H1 (cell line): ENCODE data around the gene TCIRG1. TPM values are rescaled to one million over a fixed set of nuclear protein-coding genes. Genes with fewer than 3 reads are reported as not detected.

Experiments used
- CTCF ChIA-PET: fragments of 300-600 bp; sonication (Branson Sonifier 250); formaldehyde crosslinking; loops from one replicate; lab custom pipeline; 2021; ENCODE audit not compliant: partially characterized antibody; lab: Charles Lee
- POLR2A ChIA-PET: fragments of 300-600 bp; sonication (Branson Sonifier 250); formaldehyde crosslinking; loops from one replicate; lab custom pipeline; 2021; ENCODE audit warnings: inconsistent platforms; ENCODE audit not compliant: partially characterized antibody; lab: Charles Lee
- DNase-seq, 2 experiments: peaks; one replicate each; pipeline versions ENCODE4 v3.0.0 to v3.0.0-alpha.2; 2010 to 2022; ENCODE audit warnings: low spot score in 2 of 2, low read depth in 1 of 2, mixed read lengths in 1 of 2
- FAIRE-seq: peaks from 2 replicates; lab custom pipeline; 2011; peaks lifted over from hg19 to GRCh38; lab: Jason Lieb, UNC
- H2AFZ ChIP-seq: 2 replicates; pipeline ENCODE4 v1.8.1; 2012; ENCODE audit warnings: low read length, inconsistent platforms
- H2AK5ac ChIP-seq: 2 replicates; pipeline ENCODE4 v1.6.1; 2013; ENCODE audit warnings: low read depth, low read length
- H2BK120ac ChIP-seq: replicated peaks from 2 replicates; pipeline ENCODE3; 2013; ENCODE audit warnings: low read depth, low read length, inconsistent platforms
- H2BK12ac ChIP-seq: 2 replicates; pipeline ENCODE4 v1.6.1; 2013; ENCODE audit warnings: low read depth, low read length
- H2BK15ac ChIP-seq: 2 replicates; pipeline ENCODE4 v1.6.1; 2013; ENCODE audit warnings: low read length
- H2BK20ac ChIP-seq: 2 replicates; pipeline ENCODE4 v1.6.1; 2013; ENCODE audit warnings: low read length
- H2BK5ac ChIP-seq: 2 replicates; pipeline ENCODE4 v1.6.1; 2013; ENCODE audit warnings: low read depth, low read length
- H3K14ac ChIP-seq: 2 replicates; pipeline ENCODE4 v1.6.1; 2013; ENCODE audit warnings: inconsistent platforms; ENCODE audit not compliant: insufficient read length
- H3K18ac ChIP-seq: 2 replicates; pipeline ENCODE4 v1.6.1; 2013; ENCODE audit warnings: low read length; ENCODE audit errors: extremely low read depth
- H3K23ac ChIP-seq: 2 replicates; pipeline ENCODE4 v1.6.1; 2013; ENCODE audit warnings: inconsistent platforms; ENCODE audit not compliant: insufficient read length
- H3K23me2 ChIP-seq: 2 replicates; pipeline ENCODE4 v1.6.1; 2013; ENCODE audit warnings: low read depth, low read length
- H3K27ac ChIP-seq: 2 replicates; pipeline ENCODE4 v1.6.1; 2011; ENCODE audit warnings: low read depth, low read length, inconsistent platforms
- H3K27me3 ChIP-seq, 4 experiments: replicated peaks in 1 of 4; 1 replicate in 1 of 4; 2 replicates in 3 of 4; pipeline versions ENCODE4 v1.6.1 to v1.8.1; 2011 to 2013; ENCODE audit warnings: low read length in 3 of 4, mild to moderate bottlenecking in 3 of 4, inconsistent platforms in 2 of 4, mixed read lengths in 2 of 4, moderate library complexity in 1 of 4; ENCODE audit not compliant: control insufficient read depth in 3 of 4, insufficient read depth in 3 of 4; ENCODE audit errors: extremely low read depth in 1 of 4
- H3K36me3 ChIP-seq, 4 experiments: 2 replicates each; pipeline versions ENCODE4 v1.6.1 to v1.8.1; 2011 to 2013; ENCODE audit warnings: mild to moderate bottlenecking in 4 of 4, low read length in 3 of 4, moderate library complexity in 2 of 4, control low read depth in 1 of 4, inconsistent platforms in 1 of 4; ENCODE audit not compliant: insufficient read depth in 4 of 4, control insufficient read depth in 2 of 4
- H3K4ac ChIP-seq: replicated peaks from 2 replicates; pipeline ENCODE3; 2013; ENCODE audit warnings: low read length, low read depth, mixed read lengths, inconsistent platforms; ENCODE audit not compliant: insufficient read length
- H3K4me1 ChIP-seq, 4 experiments: replicated peaks in 1 of 4; 1 replicate in 1 of 4; 2 replicates in 3 of 4; pipeline versions ENCODE4 v1.6.1 to v1.8.1; 2011 to 2013; ENCODE audit warnings: low read length in 3 of 4, inconsistent platforms in 2 of 4, mixed read lengths in 1 of 4; ENCODE audit not compliant: insufficient read depth in 4 of 4, control insufficient read depth in 3 of 4
- H3K4me2 ChIP-seq, 2 experiments: 2 replicates each; pipeline versions ENCODE4 v1.6.1 to v1.8.1; 2011 to 2013; ENCODE audit warnings: low read depth in 2 of 2, low read length in 2 of 2, control low read depth in 1 of 2, inconsistent platforms in 1 of 2, mild to moderate bottlenecking in 1 of 2; ENCODE audit not compliant: insufficient read depth in 1 of 2
- H3K4me3 ChIP-seq, 4 experiments: fragments of 200-600, 300-600 bp in 1 of 4; sonication (generic), shearing (Covaris generic), sonication (Bioruptor Twin) in 1 of 4; 2 replicates each; pipeline versions ENCODE4 v1.5.1 to v1.8.1; 2011 to 2016; ENCODE audit warnings: low read length in 4 of 4, low read depth in 3 of 4, control low read depth in 2 of 4, inconsistent platforms in 2 of 4, mild to moderate bottlenecking in 2 of 4, mixed read lengths in 1 of 4, moderate library complexity in 1 of 4; ENCODE audit not compliant: insufficient read depth in 2 of 4; ENCODE audit errors: extremely low read depth in 1 of 4
- H3K56ac ChIP-seq: replicated peaks from 2 replicates; pipeline ENCODE3; 2013; ENCODE audit warnings: low read depth, mild to moderate bottlenecking, mixed read lengths, low read length, inconsistent platforms; ENCODE audit not compliant: insufficient read length
- H3K79me1 ChIP-seq: 2 replicates; pipeline ENCODE4 v1.6.1; 2013; ENCODE audit warnings: low read depth, low read length, control low read depth
- H3K79me2 ChIP-seq, 2 experiments: 2 replicates each; pipeline versions ENCODE4 v1.6.1 to v1.8.1; 2012 to 2013; ENCODE audit warnings: low read length in 2 of 2, mild to moderate bottlenecking in 2 of 2, inconsistent platforms in 1 of 2; ENCODE audit not compliant: insufficient read depth in 2 of 2, control insufficient read depth in 1 of 2
- H3K9ac ChIP-seq, 4 experiments: replicated peaks in 1 of 4; 1 replicate in 1 of 4; 2 replicates in 3 of 4; pipeline versions ENCODE4 v1.6.1 to v1.8.1; 2011 to 2013; ENCODE audit warnings: low read depth in 3 of 4, low read length in 3 of 4, control low read depth in 2 of 4, mild to moderate bottlenecking in 2 of 4, moderate library complexity in 2 of 4, inconsistent platforms in 1 of 4; ENCODE audit errors: extremely low read depth in 1 of 4
- H3K9me3 ChIP-seq, 2 experiments: 2 replicates each; pipeline versions ENCODE4 v1.6.1 to v1.8.1; 2012 to 2013; ENCODE audit warnings: mild to moderate bottlenecking in 2 of 2, moderate library complexity in 2 of 2, control low read depth in 1 of 2, inconsistent platforms in 1 of 2, low read depth in 1 of 2, low read length in 1 of 2, mixed read lengths in 1 of 2; ENCODE audit not compliant: insufficient read depth in 2 of 2
- H4K20me1 ChIP-seq, 2 experiments: replicated peaks in 1 of 2; 2 replicates each; pipeline versions ENCODE3 to v1.8.1; 2011 to 2013; ENCODE audit warnings: inconsistent platforms in 2 of 2, low read length in 2 of 2, mild to moderate bottlenecking in 1 of 2; ENCODE audit not compliant: insufficient read depth in 2 of 2, control insufficient read depth in 1 of 2
- H4K5ac ChIP-seq: 2 replicates; pipeline ENCODE4 v1.6.1; 2013; ENCODE audit warnings: low read length, low read depth, mixed read lengths, inconsistent platforms; ENCODE audit not compliant: insufficient read length
- H4K8ac ChIP-seq: 2 replicates; pipeline ENCODE4 v1.8.0; 2013; ENCODE audit warnings: mild to moderate bottlenecking, moderate library complexity, low read length, inconsistent platforms; ENCODE audit not compliant: insufficient read depth; ENCODE audit errors: extremely low read depth
- H4K91ac ChIP-seq: replicated peaks from 2 replicates; pipeline ENCODE3; 2013; ENCODE audit warnings: low read length, mixed read lengths, inconsistent platforms; ENCODE audit not compliant: insufficient read length
- BRCA1 ChIP-seq: IDR thresholded peaks from 2 replicates; pipeline ENCODE4 v1.6.1; 2012; ENCODE audit warnings: low read depth, low read length, improper control_type of control experiment
- CBX5 ChIP-seq: fragments of 300-800, 300-1000 bp; sonication (generic); IDR thresholded peaks from 2 replicates; pipeline ENCODE4 v1.7.1; 2016; ENCODE audit warnings: antibody characterized with exemption, low read length, low read depth
- CHD2 ChIP-seq: IDR thresholded peaks from 2 replicates; pipeline ENCODE4 v1.6.1; 2012; ENCODE audit warnings: low read length, improper control_type of control experiment
- EZH2 ChIP-seq: fragments of 200-600 bp; sonication (generic); IDR thresholded peaks from 2 replicates; pipeline ENCODE4 v1.7.1; 2012; ENCODE audit warnings: low read depth, mild to moderate bottlenecking, moderate library complexity, low read length, inconsistent platforms; ENCODE audit not compliant: severe bottlenecking
- FOSL1 ChIP-seq: IDR thresholded peaks from 2 replicates; pipeline ENCODE4 v1.6.1; 2011; ENCODE audit warnings: mild to moderate bottlenecking, low read depth, low read length, moderate library complexity; ENCODE audit not compliant: insufficient read depth
- HDAC6 ChIP-seq: IDR thresholded peaks from one replicate; pipeline ENCODE4 v1.7.1; 2012; ENCODE audit warnings: low read depth, mild to moderate bottlenecking, inconsistent platforms, low read length, moderate library complexity
- MAFK ChIP-seq: IDR thresholded peaks from 2 replicates; pipeline ENCODE4 v1.6.1; 2012; ENCODE audit warnings: low read depth, mild to moderate bottlenecking, improper control_type of control experiment, low read length
- POLR2A ChIP-seq, 2 experiments: IDR thresholded peaks; 1 replicate in 1 of 2; 2 replicates in 1 of 2; pipeline ENCODE4 v1.6.1; 2011; ENCODE audit warnings: low read depth in 2 of 2, low read length in 2 of 2, mild to moderate bottlenecking in 2 of 2; ENCODE audit errors: control extremely low read depth in 1 of 2
- RAD21 ChIP-seq, 2 experiments: IDR thresholded peaks in 1 of 2; conservative IDR thresholded peaks in 1 of 2; 2 replicates each; pipeline ENCODE4 v1.6.1; 2011; ENCODE audit warnings: low read depth in 2 of 2, low read length in 2 of 2, improper control_type of control experiment in 1 of 2, inconsistent platforms in 1 of 2, mild to moderate bottlenecking in 1 of 2, moderate library complexity in 1 of 2
- RFX5 ChIP-seq: IDR thresholded peaks from 2 replicates; pipeline ENCODE4 v1.6.1; 2011; ENCODE audit warnings: low read depth, low read length, improper control_type of control experiment, borderline replicate concordance
- RNF2 ChIP-seq: fragments of 200-900, 300-1000 bp; sonication (generic); IDR thresholded peaks from 2 replicates; pipeline ENCODE4 v1.7.1; 2016; ENCODE audit warnings: borderline replicate concordance, low read depth, mild to moderate bottlenecking, antibody characterized with exemption, low read length; ENCODE audit not compliant: poor library complexity, severe bottlenecking; ENCODE audit errors: missing control alignments
- SUZ12 ChIP-seq: fragments of 200-600 bp; sonication (generic); IDR thresholded peaks from 2 replicates; pipeline ENCODE4 v1.6.1; 2012; ENCODE audit warnings: mild to moderate bottlenecking, inconsistent platforms, low read length, moderate library complexity, mixed read lengths
- USF2 ChIP-seq: IDR thresholded peaks from 2 replicates; pipeline ENCODE4 v1.6.1; 2011; ENCODE audit warnings: low read length, improper control_type of control experiment
- WGBS, 2 experiments: shearing (Covaris generic) in 1 of 2; methylation state at CpG; one replicate each; pipeline versions ENCODE4 v1.1.6 to v1.1.7; 2013 to 2015; ENCODE audit warnings: low lambda C conversion rate in 2 of 2, mixed read lengths in 2 of 2, inconsistent platforms in 1 of 2, low coverage in 1 of 2, missing lambda C conversion rate in 1 of 2; ENCODE audit not compliant: insufficient replicate concordance in 2 of 2, insufficient coverage in 1 of 2, insufficient read length in 1 of 2; ENCODE audit errors: extremely low coverage in 1 of 2, missing lambda C conversion rate in 1 of 2; 5-methylcytosine and 5-hydroxymethylcytosine counted together
- polyA plus RNA-seq, 7 experiments: library from polyadenylated mRNA; depleted of rRNA in 3 of 7; stranded (reverse) in 5 of 7; unstranded in 2 of 7; fragments of >200 nt in 5 of 7; fragments of 200-250 nt in 2 of 7; gene quantifications; 1 replicate in 5 of 7; 2 replicates in 1 of 7; 4 replicates in 1 of 7; pipeline versions ENCODE4 v1.2.1 to v1.2.3, GENCODE V29; 2011 to 2013; ENCODE audit warnings: missing spikeins in 2 of 7, mixed read lengths in 2 of 7
- total RNA-seq: library from RNA; stranded (reverse); fragmentation: NEBNext Ultra II Directional; extraction: Animal tissue kit (Norgen Biotek cat#: 25700); gene quantifications from 2 replicates; pipeline ENCODE4 v1.2.1, GENCODE V29; 2021

The TCIRG1 gene
- total and polyA plus RNA-seq, 2 of the 8 experiments (the other 6 are each of a cell fraction or from before 2014, with no cell fraction given), result 25.3 to 39.6 TPM

GRCh38 chr11:68019486-68019885 is 19.3 kb upstream of the TCIRG1 start:
- H2BK15ac ChIP-seq, result no peak overlapping the region
- no peak overlapping the region for H3K4me2 ChIP-seq
- no peak overlapping the region for H3K18ac ChIP-seq
- FAIRE-seq (no peak), DNase-seq (no peak)
- no peak overlapping the region for H4K91ac ChIP-seq
- no peak overlapping the region for H2AK5ac ChIP-seq
- ChIA-PET POLR2A (interaction anchor here (1.0 to 3.8 kb wide), 3 partner anchors 10 to 34 kb away, joined by 4 to 17 read pairs (median 4); partner anchors contain the start of gene ALDH3B1), CTCF (interaction anchor here (0.6 to 4.3 kb wide), 6 partner anchors 10 to 344 kb away, joined by 3 to 40 read pairs (median 6); partner anchors contain the start of genes ALDH3B1 and UNC93B1)
- H3K23me2 ChIP-seq, result no peaks in the 10 kb centered on the region
- no peaks in the 10 kb centered on the region for H3K9me3 ChIP-seq
- H3K79me1 ChIP-seq, result no peaks in the 10 kb centered on the region
- no peak overlapping the region for H4K5ac ChIP-seq
- H3K27me3 ChIP-seq, result no peaks in the 10 kb centered on the region
- no peaks in the 10 kb centered on the region for H3K36me3 ChIP-seq
- H3K56ac ChIP-seq, result no peak overlapping the region
- no peak overlapping the region for H3K23ac ChIP-seq
- H2BK12ac ChIP-seq, result no peak overlapping the region
- H3K27ac ChIP-seq, result no peak overlapping the region
- no peak overlapping the region for H3K4me3 ChIP-seq
- H3K14ac ChIP-seq, result no peak overlapping the region
- H3K4me1 ChIP-seq, result peaks cover 0 to 12% (median 4%) of the 10 kb centered on the region in 4 experiments; a peak in 4 of 7 replicates
- H4K8ac ChIP-seq, result peak overlapping the region; percentile 25
- no peak overlapping the region for H2AFZ ChIP-seq
- 94% methylated on average over 12 of the region's 12 CpGs; no CpG with 5 or more reads in 1 of the 2 experiments for WGBS, 2 experiments
- H3K9ac ChIP-seq, result no peak overlapping the region
- no peak overlapping the region for H2BK120ac ChIP-seq
- H3K4ac ChIP-seq, result no peak overlapping the region
- H2BK5ac ChIP-seq, result no peak overlapping the region
- no peaks in the 10 kb centered on the region for H3K79me2 ChIP-seq
- H4K20me1 ChIP-seq, result no peaks in the 10 kb centered on the region
- H2BK20ac ChIP-seq, result no peak overlapping the region
- TF ChIP-seq RFX5, result no peak
- TF ChIP-seq FOSL1, result no peak
- TF ChIP-seq RNF2, result no peak
- no peak for TF ChIP-seq CHD2
- TF ChIP-seq CBX5, result no peak
- no peak for TF ChIP-seq HDAC6
- no peak for TF ChIP-seq USF2
- no peak for TF ChIP-seq MAFK
- TF ChIP-seq BRCA1, result no peak
- no peak for TF ChIP-seq EZH2
- no peak for TF ChIP-seq RAD21 (IDR thresholded peaks at IDR 0.05 in 1 of 2, conservative IDR thresholded peaks at IDR 0.05 in 1 of 2; ENCODE audit: low read depth in 2 of 2, low read length in 2 of 2)
- no peak for TF ChIP-seq POLR2A (IDR thresholded peaks at IDR 0.05; ENCODE audit: control extremely low read depth in 1 of 2, low read depth in 2 of 2, low read length in 2 of 2)
- no peak for TF ChIP-seq SUZ12
